ENCODE measurements around the gene UTY.

DNA sequence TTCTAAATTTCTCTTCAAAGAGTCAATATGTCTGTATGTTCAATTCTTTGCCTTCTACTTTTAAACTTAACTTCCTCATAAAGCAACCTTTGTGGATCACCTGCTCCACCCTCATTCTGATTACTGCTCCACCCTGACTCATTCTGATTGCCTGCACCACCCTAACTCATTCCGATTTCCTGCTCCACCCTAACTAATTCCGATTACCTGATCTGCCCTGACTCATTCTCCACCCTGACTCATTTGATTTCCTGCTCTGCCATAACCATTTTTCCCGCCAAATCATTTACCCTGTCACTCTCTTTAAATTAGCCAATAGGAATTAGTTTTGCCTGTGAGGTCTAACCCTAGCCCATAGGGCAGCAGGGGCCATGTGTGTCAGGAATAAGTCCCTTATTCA lies 50.3 kb downstream of the UTY start:
- TF ChIP-seq POLR2A (IDR thresholded peaks at IDR 0.05) (no peak), POLR2AphosphoS5 (IDR thresholded peaks at IDR 0.05) (no peak)
- TF ChIP-seq, protein P1, sequence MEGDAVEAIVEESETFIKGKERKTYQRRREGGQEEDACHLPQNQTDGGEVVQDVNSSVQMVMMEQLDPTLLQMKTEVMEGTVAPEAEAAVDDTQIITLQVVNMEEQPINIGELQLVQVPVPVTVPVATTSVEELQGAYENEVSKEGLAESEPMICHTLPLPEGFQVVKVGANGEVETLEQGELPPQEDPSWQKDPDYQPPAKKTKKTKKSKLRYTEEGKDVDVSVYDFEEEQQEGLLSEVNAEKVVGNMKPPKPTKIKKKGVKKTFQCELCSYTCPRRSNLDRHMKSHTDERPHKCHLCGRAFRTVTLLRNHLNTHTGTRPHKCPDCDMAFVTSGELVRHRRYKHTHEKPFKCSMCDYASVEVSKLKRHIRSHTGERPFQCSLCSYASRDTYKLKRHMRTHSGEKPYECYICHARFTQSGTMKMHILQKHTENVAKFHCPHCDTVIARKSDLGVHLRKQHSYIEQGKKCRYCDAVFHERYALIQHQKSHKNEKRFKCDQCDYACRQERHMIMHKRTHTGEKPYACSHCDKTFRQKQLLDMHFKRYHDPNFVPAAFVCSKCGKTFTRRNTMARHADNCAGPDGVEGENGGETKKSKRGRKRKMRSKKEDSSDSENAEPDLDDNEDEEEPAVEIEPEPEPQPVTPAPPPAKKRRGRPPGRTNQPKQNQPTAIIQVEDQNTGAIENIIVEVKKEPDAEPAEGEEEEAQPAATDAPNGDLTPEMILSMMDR (IDR thresholded peaks at IDR 0.05): no peak
